KMS-11 (cell line): ENCODE measurements around the gene KCNF1.

Experiments used
- H2AFZ ChIP-seq: fragments of 200-600 bp; sonication (generic); 2 replicates; pipeline ENCODE4 v1.6.1; 2016; ENCODE audit warnings: antibody characterized with exemption, mixed run types, low read depth
- H3K27ac ChIP-seq: fragments of 200-600 bp; sonication (generic); 2 replicates; pipeline ENCODE4 v1.6.1; 2016; ENCODE audit warnings: mild to moderate bottlenecking, mixed run types
- H3K27me3 ChIP-seq: fragments of 200-600 bp; sonication (generic); 2 replicates; pipeline ENCODE4 v1.6.1; 2017; ENCODE audit warnings: mild to moderate bottlenecking, low read depth, mixed run types, moderate library complexity; ENCODE audit not compliant: insufficient read depth
- H3K36me3 ChIP-seq: fragments of 200-600 bp; sonication (generic); 2 replicates; pipeline ENCODE4 v1.6.1; 2017; ENCODE audit warnings: mild to moderate bottlenecking, mixed run types; ENCODE audit not compliant: insufficient read depth
- H3K4me1 ChIP-seq: fragments of 200-600 bp; sonication (generic); 2 replicates; pipeline ENCODE4 v1.6.1; 2016; ENCODE audit warnings: mild to moderate bottlenecking, low read depth, mixed run types; ENCODE audit not compliant: poor library complexity, severe bottlenecking
- H3K4me2 ChIP-seq: fragments of 200-600 bp; sonication (generic); 2 replicates; pipeline ENCODE4 v1.7.0; 2016; ENCODE audit warnings: mild to moderate bottlenecking, mixed run types
- H3K4me3 ChIP-seq: fragments of 200-600 bp; sonication (generic); IDR thresholded peaks from 2 replicates; pipeline ENCODE4 v1.6.1; 2017; ENCODE audit warnings: low read depth, low read length, mixed read lengths; ENCODE audit not compliant: insufficient read depth
- H3K79me2 ChIP-seq: fragments of 200-600 bp; sonication (generic); 2 replicates; pipeline ENCODE4 v1.6.1; 2016; ENCODE audit warnings: low read depth, mixed run types; ENCODE audit not compliant: insufficient read depth
- H3K9ac ChIP-seq: fragments of 200-600 bp; sonication (generic); 2 replicates; pipeline ENCODE4 v1.6.1; 2016; ENCODE audit warnings: mild to moderate bottlenecking, mixed run types
- H4K20me1 ChIP-seq: fragments of 200-600 bp; sonication (generic); 2 replicates; pipeline ENCODE4 v1.6.1; 2016; ENCODE audit warnings: mild to moderate bottlenecking, mixed run types; ENCODE audit not compliant: insufficient read depth
- TF ChIP-seq, protein P1 (sequence below): fragments of 200-600 bp; sonication (generic); conservative IDR thresholded peaks from 2 replicates; pipeline ENCODE4 v1.6.1; 2017; ENCODE audit warnings: low read depth, mild to moderate bottlenecking, antibody characterized with exemption, low read length, moderate library complexity, mixed read lengths

Gene KCNF1

DNA sequence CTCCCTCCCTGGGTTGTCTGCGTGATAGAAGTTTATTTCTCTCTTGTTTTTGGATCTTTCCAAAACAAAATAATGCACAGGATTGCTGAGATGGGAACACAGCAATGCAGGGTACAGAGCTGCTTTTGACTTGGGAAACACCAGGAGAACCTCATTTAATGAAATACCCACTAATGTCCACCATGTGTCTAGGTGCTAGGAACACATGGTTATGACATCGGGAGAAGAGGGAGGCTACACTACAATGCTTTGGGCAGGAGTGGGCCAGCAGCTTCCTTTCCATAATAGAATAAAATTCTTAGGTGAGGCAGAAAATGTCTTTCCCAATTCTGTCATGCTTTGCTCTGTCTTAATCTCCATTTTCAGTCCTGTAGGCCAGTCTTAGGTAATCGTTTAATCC is 29.2 kb upstream of the KCNF1 start:
- Histone ChIP-seq H3K9ac (no peak overlapping the region), H3K4me2 (no peak overlapping the region), H3K4me3 (no peak overlapping the region), H3K4me1 (no peaks in the 10 kb centered on the region), H3K27ac (no peak overlapping the region), H3K36me3 (no peaks in the 10 kb centered on the region), H3K27me3 (no peaks in the 10 kb centered on the region), H4K20me1 (no peaks in the 10 kb centered on the region), H2AFZ (no peak overlapping the region), H3K79me2 (no peaks in the 10 kb centered on the region)
- TF ChIP-seq, protein P1, sequence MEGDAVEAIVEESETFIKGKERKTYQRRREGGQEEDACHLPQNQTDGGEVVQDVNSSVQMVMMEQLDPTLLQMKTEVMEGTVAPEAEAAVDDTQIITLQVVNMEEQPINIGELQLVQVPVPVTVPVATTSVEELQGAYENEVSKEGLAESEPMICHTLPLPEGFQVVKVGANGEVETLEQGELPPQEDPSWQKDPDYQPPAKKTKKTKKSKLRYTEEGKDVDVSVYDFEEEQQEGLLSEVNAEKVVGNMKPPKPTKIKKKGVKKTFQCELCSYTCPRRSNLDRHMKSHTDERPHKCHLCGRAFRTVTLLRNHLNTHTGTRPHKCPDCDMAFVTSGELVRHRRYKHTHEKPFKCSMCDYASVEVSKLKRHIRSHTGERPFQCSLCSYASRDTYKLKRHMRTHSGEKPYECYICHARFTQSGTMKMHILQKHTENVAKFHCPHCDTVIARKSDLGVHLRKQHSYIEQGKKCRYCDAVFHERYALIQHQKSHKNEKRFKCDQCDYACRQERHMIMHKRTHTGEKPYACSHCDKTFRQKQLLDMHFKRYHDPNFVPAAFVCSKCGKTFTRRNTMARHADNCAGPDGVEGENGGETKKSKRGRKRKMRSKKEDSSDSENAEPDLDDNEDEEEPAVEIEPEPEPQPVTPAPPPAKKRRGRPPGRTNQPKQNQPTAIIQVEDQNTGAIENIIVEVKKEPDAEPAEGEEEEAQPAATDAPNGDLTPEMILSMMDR = no peak

DNA sequence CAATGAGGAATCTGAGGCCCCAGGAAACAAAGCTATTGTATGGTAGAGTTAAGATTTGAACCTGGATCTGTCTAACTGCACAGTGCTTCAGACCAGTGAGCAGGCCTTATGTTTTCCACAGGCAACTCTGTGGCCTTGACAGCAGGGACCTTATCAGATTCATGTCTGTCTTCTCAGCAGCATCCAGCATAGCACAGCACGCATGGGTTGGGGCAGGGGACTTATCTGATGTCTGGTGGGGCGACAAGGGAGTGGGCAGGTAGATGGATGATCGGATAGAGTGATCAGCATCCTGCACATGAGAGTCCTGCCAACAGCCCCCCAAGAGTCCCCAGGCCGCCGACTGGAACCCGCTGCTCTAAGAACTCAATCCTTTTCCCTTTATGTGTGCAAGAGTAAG is 28.7 kb upstream of the KCNF1 start:
- Histone ChIP-seq H3K4me1 (no peaks in the 10 kb centered on the region), H3K27me3 (no peaks in the 10 kb centered on the region), H2AFZ (no peak overlapping the region), H3K4me2 (no peak overlapping the region), H3K4me3 (no peak overlapping the region), H3K27ac (no peak overlapping the region), H4K20me1 (no peaks in the 10 kb centered on the region), H3K36me3 (no peaks in the 10 kb centered on the region), H3K79me2 (no peaks in the 10 kb centered on the region), H3K9ac (no peak overlapping the region)
- TF ChIP-seq, protein P1 = no peak

DNA sequence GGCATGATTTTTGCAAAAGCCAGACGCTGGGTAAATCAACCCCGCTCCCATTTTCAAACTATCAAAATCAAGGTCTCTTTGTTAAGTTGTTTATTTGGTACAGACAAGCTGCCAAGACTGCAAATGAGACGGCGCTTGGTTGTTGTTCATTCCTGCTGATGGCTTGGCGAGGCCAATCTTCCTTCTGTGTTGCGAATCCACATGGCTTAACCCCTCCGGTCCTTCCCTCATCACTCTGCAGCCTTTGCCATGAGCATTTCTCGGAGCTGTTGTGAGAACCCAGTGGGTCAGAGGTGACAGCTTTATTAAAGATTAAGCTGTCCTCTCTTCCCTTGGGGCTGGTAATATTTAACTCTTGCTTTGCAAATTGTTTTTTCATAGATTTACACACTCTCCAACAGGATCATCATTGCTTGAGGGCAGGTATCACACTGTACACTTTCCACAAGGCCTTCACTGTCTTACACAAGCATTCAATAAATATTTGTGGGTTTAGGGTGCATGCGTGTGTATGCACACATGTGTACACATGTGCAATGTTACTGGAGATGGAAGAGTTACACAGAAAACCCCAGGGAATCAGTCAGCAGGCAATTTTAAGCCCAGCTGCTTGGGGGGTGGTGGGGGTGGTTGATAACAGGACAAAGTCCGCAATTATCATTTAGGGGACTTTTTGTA is 27.8 kb upstream of the KCNF1 start:
- no peaks in the 10 kb centered on the region for H3K36me3 ChIP-seq
- H3K4me1 ChIP-seq = no peaks in the 10 kb centered on the region
- no peak overlapping the region for H3K4me3 ChIP-seq
- no peak overlapping the region for H3K27ac ChIP-seq
- H3K27me3 ChIP-seq = no peaks in the 10 kb centered on the region
- TF ChIP-seq, protein P1 = no peak
- no peaks in the 10 kb centered on the region for H3K79me2 ChIP-seq
- H3K4me2 ChIP-seq = no peak overlapping the region
- H3K9ac ChIP-seq = no peak overlapping the region
- no peak overlapping the region for H2AFZ ChIP-seq
- no peaks in the 10 kb centered on the region for H4K20me1 ChIP-seq

DNA sequence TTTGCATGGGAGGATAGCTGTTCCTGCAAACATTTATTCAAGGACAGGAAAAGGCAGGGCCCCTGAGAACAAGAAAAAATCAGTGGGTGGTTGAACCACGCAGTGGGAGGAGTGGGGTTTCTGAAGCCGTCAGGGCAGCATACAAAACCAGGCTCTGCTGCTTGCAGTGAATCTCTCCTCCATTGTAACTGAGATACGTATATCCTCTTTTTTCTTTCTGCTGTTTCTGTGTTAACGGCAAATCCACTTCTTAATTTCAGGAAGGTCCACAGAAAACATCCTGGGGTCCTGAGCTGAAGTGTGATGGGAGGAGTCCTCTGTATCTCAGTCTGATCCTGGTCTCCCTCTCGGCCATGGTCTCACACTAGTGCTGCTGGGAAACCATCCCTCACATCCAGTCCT is 27.2 kb upstream of the KCNF1 start:
- no peaks in the 10 kb centered on the region for H3K36me3 ChIP-seq
- no peaks in the 10 kb centered on the region for H3K27me3 ChIP-seq
- H3K4me3 ChIP-seq = no peak overlapping the region
- H3K9ac ChIP-seq = no peak overlapping the region
- H2AFZ ChIP-seq = no peak overlapping the region
- H3K79me2 ChIP-seq = no peaks in the 10 kb centered on the region
- no peak overlapping the region for H3K27ac ChIP-seq
- no peak overlapping the region for H3K4me2 ChIP-seq
- H4K20me1 ChIP-seq = no peaks in the 10 kb centered on the region
- TF ChIP-seq, protein P1 = no peak
- no peaks in the 10 kb centered on the region for H3K4me1 ChIP-seq
